H54 (cell line): Measurements from ENCODE around the gene SLC38A8.

Source experiments
- DNase-seq: peaks from one replicate; pipeline ENCODE4 v3.0.0; 2011; ENCODE audit warnings: low spot score, mixed read lengths; ENCODE audit not compliant: insufficient read length
- FAIRE-seq: peaks from 3 replicates; lab custom pipeline; 2011; peaks lifted over from hg19 to GRCh38; lab: Jason Lieb, UNC
- POLR2A ChIP-seq: IDR thresholded peaks from 2 replicates; pipeline ENCODE4 v1.6.1; 2011; ENCODE audit warnings: low read depth, mild to moderate bottlenecking, low read length

Gene SLC38A8

GRCh38 chr16:83975590-83976260 lies 66.9 kb downstream of the SLC38A8 start:
- DNase-seq (no peak), FAIRE-seq (no peak)
- TF ChIP-seq POLR2A, result no peak

- FAIRE-seq (no peak), DNase-seq (no peak)
- no peak for TF ChIP-seq POLR2A
Measured at GRCh38 chr16:83974475-83974874, 68.1 kb downstream of the SLC38A8 start.

GRCh38 chr16:83973581-83974385 lies 68.8 kb downstream of the SLC38A8 start:
- no peak for TF ChIP-seq POLR2A
- no peak for DNase-seq
- no peak for FAIRE-seq

GRCh38 chr16:83973077-83973476 lies 69.5 kb downstream of the SLC38A8 start:
- DNase-seq, result no peak
- no peak for FAIRE-seq
- TF ChIP-seq POLR2A, result no peak

GRCh38 chr16:83972256-83973008 lies 70.2 kb downstream of the SLC38A8 start:
- FAIRE-seq (no peak), DNase-seq (no peak)
- no peak for TF ChIP-seq POLR2A

- FAIRE-seq (no peak), DNase-seq (no peak)
- no peak for TF ChIP-seq POLR2A
Measured at GRCh38 chr16:83971165-83972130, 71.1 kb downstream of the SLC38A8 start.

- no peak for TF ChIP-seq POLR2A
- DNase-seq, result no peak
- no peak for FAIRE-seq
Measured at GRCh38 chr16:83970430-83970815, 72.2 kb downstream of the SLC38A8 start.

- DNase-seq (no peak), FAIRE-seq (no peak)
- no peak for TF ChIP-seq POLR2A
Measured at GRCh38 chr16:83969771-83970429, 72.7 kb downstream of the SLC38A8 start.

- TF ChIP-seq POLR2A, result no peak
- no peak for DNase-seq
- FAIRE-seq, result no peak
Measured at GRCh38 chr16:83968891-83969649, 73.5 kb downstream of the SLC38A8 start.

- no peak for FAIRE-seq
- no peak for DNase-seq
- no peak for TF ChIP-seq POLR2A
Measured at GRCh38 chr16:83968306-83968851, 74.2 kb downstream of the SLC38A8 start.

- peak; percentile 90 for DNase-seq
- FAIRE-seq, result no peak
Measured at GRCh38 chr16:83967838-83968305, 74.7 kb downstream of the SLC38A8 start, which contains the start of gene NECAB2. NECAB2 (plus strand) TSS chr16:83968244; CDS start chr16:83968649, 405 bp downstream.

GRCh38 chr16:83967091-83967490 lies 75.5 kb downstream of the SLC38A8 start:
- FAIRE-seq (no peak), DNase-seq (no peak)
- TF ChIP-seq POLR2A, result no peak

More at GRCh38 chr16:83967838-83968305, 74.7 kb downstream of the SLC38A8 start, which contains the start of gene NECAB2:
- TF ChIP-seq POLR2A, result no peak
